CD4-positive, alpha-beta T cell treated with Interleukin-15 for 1 hour (primary cell): Measurements from ENCODE around the gene PSMB7.
A peak's percentile ranks its signal among the peaks of the same experiment; 100 is the strongest.

ENCODE experiments used
- DNase-seq: peaks from one replicate; pipeline ENCODE4 v3.0.0-alpha.2; 2020

The PSMB7 gene

DNA sequence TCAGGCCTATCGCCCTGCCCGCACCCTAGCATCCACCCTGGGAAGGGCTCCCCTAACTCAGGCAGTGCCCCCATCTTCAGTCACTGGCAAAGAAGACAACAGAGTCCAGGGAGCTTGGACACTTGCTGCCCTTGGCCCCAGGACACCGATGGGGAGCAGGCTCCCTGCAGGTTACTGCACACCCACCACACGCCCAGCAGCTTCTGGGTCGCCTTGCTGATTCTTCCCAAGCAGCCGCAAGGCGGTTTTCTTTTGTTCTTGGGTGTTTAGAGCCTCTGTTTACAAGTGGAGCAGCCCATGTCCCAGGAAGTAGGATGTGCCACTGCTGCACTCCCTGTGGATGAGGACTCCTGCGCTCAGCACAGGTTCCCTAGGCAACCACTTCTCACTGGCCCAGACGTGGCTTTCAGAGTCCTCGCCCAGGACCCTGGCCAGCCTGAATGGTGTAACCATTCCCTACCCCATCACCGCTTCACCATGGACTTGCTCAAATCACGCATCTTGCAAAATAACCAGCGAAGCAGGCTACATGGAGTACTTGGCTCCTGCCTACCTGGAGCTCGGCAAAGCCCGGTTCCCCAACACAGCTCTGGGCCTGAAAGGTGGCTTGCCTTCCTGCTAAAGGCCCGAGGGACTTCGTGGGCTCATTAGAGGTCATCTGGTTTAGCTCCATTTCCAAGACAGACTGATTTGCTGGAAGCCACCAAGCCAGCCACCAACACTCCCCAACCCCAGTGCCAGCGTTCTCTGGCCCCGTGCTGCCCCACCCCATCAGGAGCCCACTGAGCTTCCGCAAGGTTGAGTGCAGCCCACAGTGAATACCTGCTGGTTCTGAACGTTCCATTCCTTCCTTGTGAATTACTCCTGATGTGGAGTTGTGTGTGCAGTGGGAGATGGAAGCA lies 60.0 kb downstream of the PSMB7 start:
- DNase-seq = no peak

DNA sequence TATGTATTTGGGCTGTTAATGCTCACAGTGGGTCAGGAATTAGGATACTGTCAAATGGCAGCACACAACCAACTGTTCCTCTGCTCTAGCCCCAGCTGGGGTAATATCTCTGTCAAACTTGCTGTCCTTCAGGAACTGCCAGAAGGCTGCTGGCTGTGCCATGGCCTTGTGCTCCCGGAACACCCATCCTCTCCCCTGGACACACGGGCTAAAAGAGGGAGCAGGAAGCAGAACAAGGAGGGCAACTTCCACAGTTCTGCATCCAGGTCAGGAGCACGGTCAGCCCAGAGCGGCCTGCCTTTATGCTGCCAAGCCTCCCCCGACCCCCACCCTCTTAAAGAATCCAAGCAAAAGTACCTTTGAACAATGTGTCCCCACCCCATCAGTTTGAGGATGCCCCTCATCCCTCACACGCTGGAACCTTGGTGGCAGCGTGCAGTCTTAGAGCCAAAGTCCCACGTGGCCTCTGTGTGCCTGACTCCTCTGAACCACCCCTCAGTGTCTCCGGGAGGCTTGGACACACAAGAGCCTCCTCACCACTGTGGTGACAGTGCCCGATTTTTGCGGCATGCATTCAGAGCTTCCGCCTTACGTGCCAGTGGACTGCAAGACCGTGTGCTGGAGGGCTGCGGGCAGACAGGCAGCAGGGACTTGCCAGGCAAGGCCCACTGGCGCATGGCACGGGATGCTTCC lies 60.8 kb downstream of the PSMB7 start:
- DNase-seq = no peak

GRCh38 chr9:124353811-124354274 lies 61.4 kb downstream of the PSMB7 start:
- no peak for DNase-seq

GRCh38 chr9:124353166-124353768 lies 62.0 kb downstream of the PSMB7 start:
- no peak for DNase-seq

DNA sequence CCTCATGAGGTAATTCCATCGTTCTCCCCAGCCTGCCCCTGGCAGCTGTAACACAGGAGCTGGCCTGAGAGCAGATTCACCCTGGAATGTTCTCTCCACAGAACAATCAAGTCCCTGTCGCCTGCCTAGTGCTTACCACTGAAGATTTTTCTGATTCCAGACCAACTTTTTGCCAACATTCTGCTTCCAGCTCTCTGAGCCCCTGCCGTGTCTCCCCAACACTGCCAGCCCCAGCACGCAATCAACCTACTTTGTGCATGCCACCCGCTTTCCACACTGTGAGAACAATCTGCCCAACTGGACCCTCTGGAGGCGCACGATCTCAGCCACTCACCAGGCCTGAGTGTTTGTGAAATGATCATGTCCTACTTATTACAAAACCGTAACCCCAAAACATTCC lies 62.6 kb downstream of the PSMB7 start:
- DNase-seq = no peak

- no peak for DNase-seq
These were observed 63.4 kb downstream of the PSMB7 start for GRCh38 chr9:124351672-124352468.

GRCh38 chr9:124350494-124351263 lies 64.6 kb downstream of the PSMB7 start:
- no peak for DNase-seq

GRCh38 chr9:124349675-124350493 lies 65.4 kb downstream of the PSMB7 start:
- no peak for DNase-seq

DNA sequence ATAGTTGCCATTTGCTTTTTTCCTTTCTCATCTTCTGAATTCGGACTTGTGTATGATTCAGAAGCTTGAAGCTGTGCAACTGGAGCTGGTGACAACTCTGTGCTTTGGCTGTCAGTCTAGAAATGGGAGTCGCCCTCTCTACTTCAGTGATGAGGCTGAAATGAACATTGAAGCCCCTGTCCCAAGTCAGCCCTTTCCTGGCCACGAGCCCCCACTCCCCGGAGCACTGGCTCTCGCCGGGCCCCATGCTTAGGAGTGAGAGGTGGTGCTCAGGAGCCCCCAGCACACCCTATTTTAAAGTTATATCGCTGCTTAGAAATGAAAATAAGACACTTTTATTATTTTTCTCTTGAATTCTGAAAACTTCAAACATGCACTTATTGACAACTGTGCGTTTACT lies 66.0 kb downstream of the PSMB7 start:
- no peak for DNase-seq

- DNase-seq = peak; percentile 12
These were observed 66.4 kb downstream of the PSMB7 start for GRCh38 chr9:124348831-124349230.

GRCh38 chr9:124348363-124348762 lies 66.9 kb downstream of the PSMB7 start:
- peak; percentile 1 for DNase-seq

DNA sequence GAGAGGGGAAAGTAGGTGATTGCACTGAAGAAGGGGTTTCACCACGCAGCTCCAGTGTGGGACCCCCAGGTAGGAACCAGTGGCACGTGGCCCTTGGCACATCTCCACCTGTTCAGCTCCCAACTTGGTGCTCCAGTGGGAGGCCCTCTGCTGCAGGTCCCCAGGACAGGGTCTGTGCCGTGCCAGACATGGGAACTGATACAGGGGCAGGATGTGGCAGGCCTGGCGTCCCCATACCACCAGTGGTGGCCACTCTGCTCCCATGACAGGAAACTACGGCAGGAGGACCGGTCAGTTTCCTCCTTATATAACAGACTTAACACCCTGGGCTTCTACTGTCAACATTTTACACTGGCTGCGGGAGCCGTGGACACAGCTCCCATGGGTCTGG lies 67.3 kb downstream of the PSMB7 start:
- DNase-seq = peak; percentile 10

- DNase-seq = peak; percentile 6
These were observed 67.9 kb downstream of the PSMB7 start for GRCh38 chr9:124347206-124347967.

DNA sequence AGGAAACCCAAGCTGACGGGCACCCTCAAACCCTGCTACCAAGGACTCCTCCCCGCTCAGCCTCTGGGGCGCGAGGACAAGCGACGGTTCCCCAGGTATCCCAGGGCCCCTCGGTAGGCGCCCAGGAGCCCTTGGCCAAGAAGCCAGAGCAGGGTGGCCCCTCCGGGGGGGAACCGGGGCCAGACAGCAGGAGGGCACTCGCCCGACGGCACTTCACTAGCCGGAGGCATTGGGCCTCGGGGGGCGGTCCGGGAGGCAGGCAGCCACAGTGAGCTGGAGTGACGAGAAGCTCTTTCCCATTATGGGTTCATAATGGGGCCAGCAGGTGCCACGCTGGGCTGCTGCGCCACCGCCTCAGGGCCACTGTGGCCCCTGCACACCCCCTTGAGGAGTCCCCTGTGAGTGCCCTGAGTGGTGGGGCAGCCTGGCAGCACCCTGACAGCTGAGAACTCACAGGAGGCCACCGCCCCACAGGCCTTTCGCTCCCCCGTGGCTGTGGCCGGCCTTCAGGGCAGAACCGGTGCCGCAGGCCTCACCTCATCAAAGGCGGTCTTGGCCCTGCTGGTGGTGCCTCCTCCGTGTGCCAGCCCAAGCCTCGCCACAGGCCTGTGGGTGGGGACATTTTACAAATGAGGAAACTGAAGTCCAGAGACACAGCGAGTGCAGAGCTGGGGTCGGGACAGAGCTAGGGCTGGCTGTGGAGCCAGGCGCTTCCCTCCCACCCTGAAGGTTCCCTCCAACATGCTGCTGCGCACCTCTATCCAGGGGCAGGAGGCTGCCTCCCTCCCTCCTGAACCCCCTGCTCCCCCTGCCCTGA lies 68.7 kb downstream of the PSMB7 start:
- no peak for DNase-seq

- DNase-seq = no peak
These were observed 69.4 kb downstream of the PSMB7 start for GRCh38 chr9:124345751-124346281.

DNA sequence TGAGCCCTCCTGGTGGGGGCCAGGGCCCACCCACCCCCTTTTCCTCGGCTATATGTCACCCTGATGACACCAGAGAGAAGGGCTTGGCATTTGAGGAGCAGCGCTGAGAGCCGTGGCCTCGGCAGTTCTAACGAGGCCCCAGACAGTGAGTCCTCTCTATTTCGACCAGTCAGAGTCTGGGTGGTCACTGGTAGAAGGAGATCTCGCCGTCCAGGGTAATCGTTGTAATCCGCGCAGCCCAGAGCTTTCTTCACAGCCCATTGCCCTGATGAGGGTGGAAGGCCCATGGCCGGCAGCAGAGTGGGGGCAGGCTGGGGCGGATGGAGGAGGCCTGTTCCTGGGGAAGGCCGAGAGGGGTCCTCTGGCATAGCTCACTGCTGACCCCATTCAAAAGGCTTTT lies 70.2 kb downstream of the PSMB7 start:
- DNase-seq = no peak

DNA sequence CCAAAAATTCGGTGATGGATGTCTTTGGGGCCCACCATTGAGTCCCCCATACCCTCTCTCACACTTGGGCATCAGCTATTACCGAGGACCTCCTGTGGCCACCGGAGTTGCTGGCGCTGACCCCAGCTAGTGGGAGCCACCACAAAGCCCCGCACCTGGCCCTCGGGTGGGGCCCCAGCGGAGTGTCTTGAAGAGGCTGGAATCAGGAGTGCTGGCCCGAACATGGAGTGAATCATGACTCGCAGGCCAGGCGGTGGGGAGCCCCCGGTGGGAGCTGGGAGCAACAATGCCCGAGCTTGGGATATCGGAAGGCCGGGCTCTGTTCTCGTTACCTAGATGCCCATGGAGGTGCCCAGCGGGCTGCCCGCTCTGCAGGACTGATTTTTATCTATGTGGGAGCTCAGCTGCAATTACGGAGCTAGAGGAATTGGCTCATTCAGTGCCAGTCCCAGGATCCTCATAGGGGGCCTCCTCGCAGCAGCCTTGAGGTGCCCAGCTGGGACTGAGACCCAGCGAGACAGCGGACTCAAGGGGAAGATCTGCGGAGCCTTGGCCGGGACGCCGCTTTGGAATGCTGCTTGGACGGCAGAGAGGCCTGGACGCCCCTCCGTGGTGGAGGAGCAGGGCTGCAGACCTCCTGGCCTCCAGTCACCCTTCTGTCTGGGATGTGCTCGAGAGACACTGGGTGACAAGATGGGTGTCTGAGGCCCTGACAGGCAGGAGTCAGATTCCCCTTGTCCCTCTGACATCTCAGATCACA lies 70.8 kb downstream of the PSMB7 start:
- no peak for DNase-seq

DNA sequence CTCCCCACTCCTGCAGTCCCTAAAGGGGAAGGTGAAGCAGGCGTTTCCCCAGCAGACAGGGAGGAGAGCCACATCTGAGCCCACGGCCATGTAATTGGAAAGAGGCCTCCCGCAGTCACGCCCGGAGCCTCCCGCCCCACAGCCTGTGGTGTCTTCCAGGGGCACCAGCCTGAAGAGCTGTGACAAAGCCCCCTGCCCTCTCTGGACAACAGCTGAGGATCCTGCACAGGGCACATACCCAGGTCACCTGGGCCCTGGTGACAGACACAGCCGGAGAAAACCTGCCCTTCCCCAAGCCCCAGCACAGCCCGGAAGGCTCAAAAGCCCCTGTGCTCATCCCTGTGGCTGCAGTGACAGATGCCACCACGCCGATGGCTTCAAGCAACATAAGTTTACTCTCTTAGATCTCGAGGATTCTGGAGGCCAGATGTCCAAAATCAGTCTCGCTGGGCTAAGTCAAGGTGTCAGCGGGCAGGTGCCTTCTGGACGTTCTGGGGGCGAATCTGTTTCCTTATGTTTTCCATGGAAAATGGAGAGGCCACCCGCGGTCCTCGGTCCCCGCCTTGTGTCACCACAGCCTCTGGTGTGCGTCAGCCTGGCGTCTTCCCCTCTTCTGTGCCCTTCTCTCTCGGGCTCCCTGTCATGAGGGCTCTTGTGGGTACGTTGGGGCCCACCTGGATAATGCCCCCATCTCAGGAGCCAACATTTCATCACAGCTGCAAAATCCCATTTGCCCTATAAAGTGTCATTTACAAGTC lies 71.5 kb downstream of the PSMB7 start:
- no peak for DNase-seq
